LNCaP clone FGC (cell line): ENCODE measurements around the gene SMOC1.

ENCODE experiments used
- DNase-seq: peaks from one replicate; pipeline ENCODE4 v3.0.0-alpha.2; 2011; ENCODE audit warnings: low read depth
- H3K4me3 ChIP-seq: 2 replicates; pipeline ENCODE4 v1.5.1; 2011; ENCODE audit warnings: mild to moderate bottlenecking, low read depth, low read length, control low read depth
- CTCF ChIP-seq: IDR thresholded peaks from 2 replicates; pipeline ENCODE4 v1.5.1; 2012; ENCODE audit warnings: mild to moderate bottlenecking; ENCODE audit not compliant: control insufficient read depth, insufficient read depth; ENCODE audit errors: extremely low read depth

Gene SMOC1

DNA sequence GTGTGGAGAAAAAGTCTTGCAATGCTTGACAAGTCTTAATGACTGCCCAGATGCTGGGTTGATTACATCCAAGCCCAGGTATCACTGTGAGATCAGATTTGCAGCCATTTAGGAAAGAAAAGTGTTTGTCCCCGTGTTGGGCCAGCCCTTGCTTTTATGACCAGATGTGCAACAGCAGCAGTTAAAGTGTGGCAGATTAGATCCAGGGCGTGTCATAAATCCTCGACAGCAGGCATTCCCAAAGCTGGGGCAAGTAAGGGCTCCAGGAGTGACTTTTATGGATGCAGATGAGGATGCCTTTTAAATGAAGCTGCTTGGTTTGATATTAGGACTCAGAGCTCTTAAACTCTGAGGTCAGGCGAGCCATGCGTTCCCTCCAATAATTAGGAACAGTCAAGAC is 1.7 kb downstream of the SMOC1 start:
- TF ChIP-seq CTCF: no peak
- DNase-seq: no peak
- no peak overlapping the region for H3K4me3 ChIP-seq

- TF ChIP-seq CTCF: no peak
- DNase-seq: no peak
- H3K4me3 ChIP-seq: no peak overlapping the region
These were observed 3.1 kb downstream of the SMOC1 start for GRCh38 chr14:69882116-69882864.

GRCh38 chr14:69882915-69883314 is 3.7 kb downstream of the SMOC1 start:
- H3K4me3 ChIP-seq: no peak overlapping the region
- TF ChIP-seq CTCF: no peak
- no peak for DNase-seq

GRCh38 chr14:69886453-69887242 is 7.4 kb downstream of the SMOC1 start:
- no peak for TF ChIP-seq CTCF
- no peak overlapping the region for H3K4me3 ChIP-seq
- DNase-seq: no peak

- no peak for DNase-seq
- no peak overlapping the region for H3K4me3 ChIP-seq
- TF ChIP-seq CTCF: no peak
These were observed 8.8 kb downstream of the SMOC1 start for GRCh38 chr14:69887740-69888657.

GRCh38 chr14:69891422-69891821 is 12.2 kb downstream of the SMOC1 start:
- no peak for DNase-seq
- no peak overlapping the region for H3K4me3 ChIP-seq
- no peak for TF ChIP-seq CTCF
